Right lobe of liver (tissue), 4 donors: Measurements from ENCODE around the gene PPP1R8.

Source experiments
- CTCF ChIP-seq, 4 donors: fragments of 200-600 bp in 3 of 4; fragments of 450-650 bp in 1 of 4; IDR thresholded peaks; one replicate each; pipeline versions ENCODE4 v1.5.1 to v1.8.0; 2016 to 2022; ENCODE audit warnings: antibody characterized with exemption in 4 of 4, mild to moderate bottlenecking in 2 of 4
- POLR2A ChIP-seq: fragments of 450-650 bp; IDR thresholded peaks from one replicate; pipeline ENCODE4 v1.6.1; 2017; ENCODE audit warnings: antibody characterized with exemption, mild to moderate bottlenecking
- donor health status: DM: no; HTN: no; CAD: no.
- donor health status: DM: no; HTN: no; CAD: no.
- donor health status: DM: no; HTN: yes; CAD: no.

- TF ChIP-seq CTCF (IDR thresholded peaks at IDR 0.05) (no peak), POLR2A (no peak)
Measured at GRCh38 chr1:27863538-27863915, 32.9 kb downstream of the PPP1R8 start.
